ENCODE measurements around the gene ATG10.

DNA sequence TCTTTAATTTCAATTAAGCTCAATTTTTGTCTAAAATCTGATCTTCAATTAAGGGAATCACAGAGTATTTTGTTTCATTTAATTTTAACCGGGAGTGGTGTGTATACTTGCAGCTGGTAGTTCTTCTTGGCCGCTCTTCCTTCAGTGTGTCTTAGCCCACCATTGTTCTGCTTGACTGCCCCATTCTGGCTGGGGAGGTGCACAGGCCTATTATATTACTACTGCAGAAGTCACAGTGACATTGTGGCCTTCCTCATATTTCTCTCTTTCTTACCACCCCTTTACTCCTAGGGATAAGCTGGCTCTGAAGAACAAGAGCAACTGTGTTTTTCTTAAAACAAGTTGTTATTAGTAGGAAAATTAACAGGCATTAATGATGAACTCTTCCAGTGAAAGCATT, 123.7 kb downstream of the ATG10 start:
- TF ChIP-seq, protein P1, sequence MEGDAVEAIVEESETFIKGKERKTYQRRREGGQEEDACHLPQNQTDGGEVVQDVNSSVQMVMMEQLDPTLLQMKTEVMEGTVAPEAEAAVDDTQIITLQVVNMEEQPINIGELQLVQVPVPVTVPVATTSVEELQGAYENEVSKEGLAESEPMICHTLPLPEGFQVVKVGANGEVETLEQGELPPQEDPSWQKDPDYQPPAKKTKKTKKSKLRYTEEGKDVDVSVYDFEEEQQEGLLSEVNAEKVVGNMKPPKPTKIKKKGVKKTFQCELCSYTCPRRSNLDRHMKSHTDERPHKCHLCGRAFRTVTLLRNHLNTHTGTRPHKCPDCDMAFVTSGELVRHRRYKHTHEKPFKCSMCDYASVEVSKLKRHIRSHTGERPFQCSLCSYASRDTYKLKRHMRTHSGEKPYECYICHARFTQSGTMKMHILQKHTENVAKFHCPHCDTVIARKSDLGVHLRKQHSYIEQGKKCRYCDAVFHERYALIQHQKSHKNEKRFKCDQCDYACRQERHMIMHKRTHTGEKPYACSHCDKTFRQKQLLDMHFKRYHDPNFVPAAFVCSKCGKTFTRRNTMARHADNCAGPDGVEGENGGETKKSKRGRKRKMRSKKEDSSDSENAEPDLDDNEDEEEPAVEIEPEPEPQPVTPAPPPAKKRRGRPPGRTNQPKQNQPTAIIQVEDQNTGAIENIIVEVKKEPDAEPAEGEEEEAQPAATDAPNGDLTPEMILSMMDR (IDR thresholded peaks at IDR 0.05) = no peak
- TF ChIP-seq POLR2A (IDR thresholded peaks at IDR 0.05) = no peak
- no peak for TF ChIP-seq EP300 (IDR thresholded peaks at IDR 0.05)

All from suprapubic skin (tissue), 3 donors.